GM12878 (cell line): Measurements from ENCODE around the gene COL8A2. TPM values are rescaled to one million over a fixed set of nuclear protein-coding genes. Genes with fewer than 3 reads are reported as not detected.
A peak's percentile ranks its signal among the peaks of the same experiment; 100 is the strongest.

Experiments
- ASH2L ChIP-seq: fragments of 300-600, 200-600 bp; sonication (generic); IDR thresholded peaks from 2 replicates; pipeline ENCODE4 v1.6.1; 2017; ENCODE audit warnings: low read depth, mild to moderate bottlenecking, borderline replicate concordance
- ATF7 ChIP-seq: fragments of 450-650 bp; IDR thresholded peaks from 2 replicates; pipeline ENCODE4 v1.6.1; 2016; ENCODE audit warnings: low read depth, mild to moderate bottlenecking
- HDAC2 ChIP-seq: fragments of 200-600 bp; sonication (generic); IDR thresholded peaks from 2 replicates; pipeline ENCODE4 v1.6.1; 2017
- IKZF1 ChIP-seq: fragments of 450-650 bp; conservative IDR thresholded peaks from 2 replicates; pipeline ENCODE4 v1.6.1; 2017; ENCODE audit warnings: antibody characterized with exemption, mild to moderate bottlenecking
- IKZF2 ChIP-seq, 2 experiments: fragments of 450-650 bp; IDR thresholded peaks; 2 replicates each; pipeline ENCODE4 v1.6.1; 2017; ENCODE audit warnings: mild to moderate bottlenecking in 2 of 2, moderate library complexity in 2 of 2
- JUNB ChIP-seq: IDR thresholded peaks from 2 replicates; pipeline ENCODE4 v1.6.1; 2016; ENCODE audit warnings: antibody characterized with exemption, mild to moderate bottlenecking
- MEF2B ChIP-seq: fragments of 450-650 bp; IDR thresholded peaks from 2 replicates; pipeline ENCODE4 v1.6.1; 2018; ENCODE audit warnings: mild to moderate bottlenecking, moderate library complexity; ENCODE audit not compliant: partially characterized antibody, poor library complexity, severe bottlenecking
- POU2F2 ChIP-seq: IDR thresholded peaks from 3 replicates; pipeline ENCODE4 v1.6.1; 2011; ENCODE audit warnings: low read depth, mild to moderate bottlenecking, low read length, borderline replicate concordance
- RAD21 ChIP-seq: IDR thresholded peaks from 2 replicates; pipeline ENCODE4 v1.6.1; 2011; ENCODE audit warnings: mild to moderate bottlenecking, low read depth, low read length, moderate library complexity; ENCODE audit not compliant: insufficient read depth
- SUPT20H ChIP-seq: IDR thresholded peaks from 2 replicates; pipeline ENCODE4 v1.6.1; 2011; ENCODE audit warnings: low read depth, mild to moderate bottlenecking, low read length, moderate library complexity, borderline replicate concordance; ENCODE audit not compliant: control insufficient read depth
- SUZ12 ChIP-seq: fragments of 200-600 bp; sonication (generic); IDR thresholded peaks from one replicate; pipeline ENCODE4 v1.6.1; 2018; ENCODE audit warnings: antibody characterized with exemption, mild to moderate bottlenecking; ENCODE audit not compliant: unreplicated experiment
- TAF1 ChIP-seq: IDR thresholded peaks from 2 replicates; pipeline ENCODE4 v1.6.1; 2011; ENCODE audit warnings: mild to moderate bottlenecking, low read depth, low read length, borderline replicate concordance
- polyA plus RNA-seq, 11 experiments: library from polyadenylated mRNA; depleted of rRNA in 4 of 11; unstranded in 6 of 11; stranded (reverse) in 5 of 11; fragments of >200 nt; fragmentation: Nextera tagmentation in 4 of 11; fragmentation: Illumina TruSeq in 1 of 11; extraction: Ambion mirVana in 4 of 11; extraction: Trizol in 1 of 11; gene quantifications; 1 replicate in 1 of 11; 2 replicates in 10 of 11; pipeline versions ENCODE4 v1.2.1 to v1.2.3, GENCODE V29; 2011 to 2016; ENCODE audit warnings: inconsistent platforms in 2 of 11, missing spikeins in 2 of 11, low read depth in 1 of 11
- total RNA-seq, 4 experiments: library from RNA; depleted of rRNA in 3 of 4; stranded (reverse); fragments of >200 nt in 3 of 4; fragmentation: Illumina TruSeq in 1 of 4; extraction: Trizol in 1 of 4; gene quantifications; 2 replicates each; pipeline versions ENCODE4 v1.2.1 to v1.2.3, GENCODE V29; 2013 to 2021
- TF ChIP-seq, protein P1 (sequence below): fragments of 450-650 bp; IDR thresholded peaks from 2 replicates; pipeline ENCODE4 v1.6.1; 2017; ENCODE audit warnings: mild to moderate bottlenecking, moderate library complexity
- TF ChIP-seq, protein P2 (sequence below): fragments of 450-650 bp; IDR thresholded peaks from 2 replicates; pipeline ENCODE4 v1.6.1; 2016; ENCODE audit warnings: mild to moderate bottlenecking
- TF ChIP-seq, protein P3 (sequence below): IDR thresholded peaks from 2 replicates; pipeline ENCODE4 v1.6.1; 2012; ENCODE audit warnings: mild to moderate bottlenecking, low read depth, low read length
- TF ChIP-seq, protein P4 (sequence below): IDR thresholded peaks from 2 replicates; pipeline ENCODE4 v1.6.1; 2012; ENCODE audit warnings: low read depth, low read length, improper control_type of control experiment

Gene COL8A2
- total and polyA plus RNA-seq, 10 of the 15 experiments (the other 5 are each of a cell fraction or from before 2014, with no cell fraction given) = 0.01 TPM; not detected in 9

DNA sequence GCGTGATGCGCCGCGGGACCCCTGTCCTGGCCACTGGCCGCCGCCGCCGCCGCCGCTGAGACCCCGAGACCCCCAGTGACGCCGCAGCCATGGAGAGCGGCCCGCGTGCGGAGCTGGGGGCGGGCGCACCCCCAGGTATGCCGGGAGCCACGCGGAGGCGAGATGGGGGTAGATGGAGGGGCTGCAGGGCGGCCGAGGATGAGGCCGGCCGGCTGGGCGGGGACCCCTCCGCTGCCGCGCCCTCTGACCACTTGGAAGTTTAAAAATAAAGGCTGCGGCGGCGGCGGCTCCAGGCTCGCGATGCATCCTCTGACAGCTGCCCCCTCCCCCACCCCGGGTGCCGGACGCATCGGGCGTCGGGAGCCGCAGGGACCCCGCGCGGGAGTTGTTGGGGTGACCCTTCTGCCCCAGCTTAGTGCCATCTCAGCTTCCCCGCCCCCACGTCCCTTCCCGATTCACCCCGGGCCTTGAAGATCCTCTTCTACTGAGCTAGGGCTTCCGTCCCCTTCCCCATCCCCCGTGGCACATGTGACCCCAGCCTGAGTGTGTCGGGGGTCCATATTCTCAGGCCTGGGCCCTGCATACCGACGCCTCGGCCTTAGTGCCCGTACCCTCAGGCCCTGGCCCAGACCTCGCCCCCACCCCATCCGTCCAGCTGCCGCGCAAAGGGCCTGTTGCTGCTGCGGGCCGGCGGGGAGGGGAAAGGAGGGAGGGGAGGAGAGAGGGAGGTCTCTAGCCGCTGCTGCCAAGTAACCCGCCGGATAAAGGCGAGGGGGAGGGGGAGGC lies 31.5 kb upstream of the COL8A2 start (continued):
- TF ChIP-seq, protein P1, sequence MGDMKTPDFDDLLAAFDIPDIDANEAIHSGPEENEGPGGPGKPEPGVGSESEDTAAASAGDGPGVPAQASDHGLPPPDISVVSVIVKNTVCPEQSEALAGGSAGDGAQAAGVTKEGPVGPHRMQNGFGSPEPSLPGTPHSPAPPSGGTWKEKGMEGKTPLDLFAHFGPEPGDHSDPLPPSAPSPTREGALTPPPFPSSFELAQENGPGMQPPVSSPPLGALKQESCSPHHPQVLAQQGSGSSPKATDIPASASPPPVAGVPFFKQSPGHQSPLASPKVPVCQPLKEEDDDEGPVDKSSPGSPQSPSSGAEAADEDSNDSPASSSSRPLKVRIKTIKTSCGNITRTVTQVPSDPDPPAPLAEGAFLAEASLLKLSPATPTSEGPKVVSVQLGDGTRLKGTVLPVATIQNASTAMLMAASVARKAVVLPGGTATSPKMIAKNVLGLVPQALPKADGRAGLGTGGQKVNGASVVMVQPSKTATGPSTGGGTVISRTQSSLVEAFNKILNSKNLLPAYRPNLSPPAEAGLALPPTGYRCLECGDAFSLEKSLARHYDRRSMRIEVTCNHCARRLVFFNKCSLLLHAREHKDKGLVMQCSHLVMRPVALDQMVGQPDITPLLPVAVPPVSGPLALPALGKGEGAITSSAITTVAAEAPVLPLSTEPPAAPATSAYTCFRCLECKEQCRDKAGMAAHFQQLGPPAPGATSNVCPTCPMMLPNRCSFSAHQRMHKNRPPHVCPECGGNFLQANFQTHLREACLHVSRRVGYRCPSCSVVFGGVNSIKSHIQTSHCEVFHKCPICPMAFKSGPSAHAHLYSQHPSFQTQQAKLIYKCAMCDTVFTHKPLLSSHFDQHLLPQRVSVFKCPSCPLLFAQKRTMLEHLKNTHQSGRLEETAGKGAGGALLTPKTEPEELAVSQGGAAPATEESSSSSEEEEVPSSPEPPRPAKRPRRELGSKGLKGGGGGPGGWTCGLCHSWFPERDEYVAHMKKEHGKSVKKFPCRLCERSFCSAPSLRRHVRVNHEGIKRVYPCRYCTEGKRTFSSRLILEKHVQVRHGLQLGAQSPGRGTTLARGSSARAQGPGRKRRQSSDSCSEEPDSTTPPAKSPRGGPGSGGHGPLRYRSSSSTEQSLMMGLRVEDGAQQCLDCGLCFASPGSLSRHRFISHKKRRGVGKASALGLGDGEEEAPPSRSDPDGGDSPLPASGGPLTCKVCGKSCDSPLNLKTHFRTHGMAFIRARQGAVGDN = 0 out of 2 replicates have a peak, but pooled peaks have one; percentile 15
- TF ChIP-seq IKZF2 (IDR thresholded peaks at IDR 0.05) (peak in 1 of 2 experiments; percentile 11; a peak in 1 of 4 replicates), ATF7 (no peak), ASH2L (no peak), IKZF1 (no peak; the same call in 1 of the 2 replicates), JUNB (no peak), POU2F2 (0 out of 3 replicates have a peak, but pooled peaks have one; percentile 26), SUPT20H (no peak), TAF1 (0 out of 2 replicates have a peak, but pooled peaks have one; percentile 10), MEF2B (no peak), HDAC2 (no peak), RAD21 (no peak), SUZ12 (no peak)
- TF ChIP-seq, protein P2, sequence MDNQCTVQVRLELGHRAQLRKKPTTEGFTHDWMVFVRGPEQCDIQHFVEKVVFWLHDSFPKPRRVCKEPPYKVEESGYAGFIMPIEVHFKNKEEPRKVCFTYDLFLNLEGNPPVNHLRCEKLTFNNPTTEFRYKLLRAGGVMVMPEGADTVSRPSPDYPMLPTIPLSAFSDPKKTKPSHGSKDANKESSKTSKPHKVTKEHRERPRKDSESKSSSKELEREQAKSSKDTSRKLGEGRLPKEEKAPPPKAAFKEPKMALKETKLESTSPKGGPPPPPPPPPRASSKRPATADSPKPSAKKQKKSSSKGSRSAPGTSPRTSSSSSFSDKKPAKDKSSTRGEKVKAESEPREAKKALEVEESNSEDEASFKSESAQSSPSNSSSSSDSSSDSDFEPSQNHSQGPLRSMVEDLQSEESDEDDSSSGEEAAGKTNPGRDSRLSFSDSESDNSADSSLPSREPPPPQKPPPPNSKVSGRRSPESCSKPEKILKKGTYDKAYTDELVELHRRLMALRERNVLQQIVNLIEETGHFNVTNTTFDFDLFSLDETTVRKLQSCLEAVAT = 0 out of 2 replicates have a peak, but pooled peaks have one; percentile 45
- TF ChIP-seq, protein P3, sequence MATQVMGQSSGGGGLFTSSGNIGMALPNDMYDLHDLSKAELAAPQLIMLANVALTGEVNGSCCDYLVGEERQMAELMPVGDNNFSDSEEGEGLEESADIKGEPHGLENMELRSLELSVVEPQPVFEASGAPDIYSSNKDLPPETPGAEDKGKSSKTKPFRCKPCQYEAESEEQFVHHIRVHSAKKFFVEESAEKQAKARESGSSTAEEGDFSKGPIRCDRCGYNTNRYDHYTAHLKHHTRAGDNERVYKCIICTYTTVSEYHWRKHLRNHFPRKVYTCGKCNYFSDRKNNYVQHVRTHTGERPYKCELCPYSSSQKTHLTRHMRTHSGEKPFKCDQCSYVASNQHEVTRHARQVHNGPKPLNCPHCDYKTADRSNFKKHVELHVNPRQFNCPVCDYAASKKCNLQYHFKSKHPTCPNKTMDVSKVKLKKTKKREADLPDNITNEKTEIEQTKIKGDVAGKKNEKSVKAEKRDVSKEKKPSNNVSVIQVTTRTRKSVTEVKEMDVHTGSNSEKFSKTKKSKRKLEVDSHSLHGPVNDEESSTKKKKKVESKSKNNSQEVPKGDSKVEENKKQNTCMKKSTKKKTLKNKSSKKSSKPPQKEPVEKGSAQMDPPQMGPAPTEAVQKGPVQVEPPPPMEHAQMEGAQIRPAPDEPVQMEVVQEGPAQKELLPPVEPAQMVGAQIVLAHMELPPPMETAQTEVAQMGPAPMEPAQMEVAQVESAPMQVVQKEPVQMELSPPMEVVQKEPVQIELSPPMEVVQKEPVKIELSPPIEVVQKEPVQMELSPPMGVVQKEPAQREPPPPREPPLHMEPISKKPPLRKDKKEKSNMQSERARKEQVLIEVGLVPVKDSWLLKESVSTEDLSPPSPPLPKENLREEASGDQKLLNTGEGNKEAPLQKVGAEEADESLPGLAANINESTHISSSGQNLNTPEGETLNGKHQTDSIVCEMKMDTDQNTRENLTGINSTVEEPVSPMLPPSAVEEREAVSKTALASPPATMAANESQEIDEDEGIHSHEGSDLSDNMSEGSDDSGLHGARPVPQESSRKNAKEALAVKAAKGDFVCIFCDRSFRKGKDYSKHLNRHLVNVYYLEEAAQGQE = no peak
- TF ChIP-seq, protein P4, sequence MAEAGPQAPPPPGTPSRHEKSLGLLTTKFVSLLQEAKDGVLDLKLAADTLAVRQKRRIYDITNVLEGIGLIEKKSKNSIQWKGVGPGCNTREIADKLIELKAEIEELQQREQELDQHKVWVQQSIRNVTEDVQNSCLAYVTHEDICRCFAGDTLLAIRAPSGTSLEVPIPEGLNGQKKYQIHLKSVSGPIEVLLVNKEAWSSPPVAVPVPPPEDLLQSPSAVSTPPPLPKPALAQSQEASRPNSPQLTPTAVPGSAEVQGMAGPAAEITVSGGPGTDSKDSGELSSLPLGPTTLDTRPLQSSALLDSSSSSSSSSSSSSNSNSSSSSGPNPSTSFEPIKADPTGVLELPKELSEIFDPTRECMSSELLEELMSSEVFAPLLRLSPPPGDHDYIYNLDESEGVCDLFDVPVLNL = no peak
